Activated effector memory CD4-positive, alpha-beta T cell treated with Interleukin-2 at 50 U/mL for 16 hours (primary cell): ENCODE results near the gene AGXT.
A peak's percentile ranks its signal among the peaks of the same experiment; 100 is the strongest.

Experiments used
- DNase-seq: peaks from one replicate; pipeline ENCODE4 v3.0.0-alpha.2; 2020

Gene AGXT

DNA sequence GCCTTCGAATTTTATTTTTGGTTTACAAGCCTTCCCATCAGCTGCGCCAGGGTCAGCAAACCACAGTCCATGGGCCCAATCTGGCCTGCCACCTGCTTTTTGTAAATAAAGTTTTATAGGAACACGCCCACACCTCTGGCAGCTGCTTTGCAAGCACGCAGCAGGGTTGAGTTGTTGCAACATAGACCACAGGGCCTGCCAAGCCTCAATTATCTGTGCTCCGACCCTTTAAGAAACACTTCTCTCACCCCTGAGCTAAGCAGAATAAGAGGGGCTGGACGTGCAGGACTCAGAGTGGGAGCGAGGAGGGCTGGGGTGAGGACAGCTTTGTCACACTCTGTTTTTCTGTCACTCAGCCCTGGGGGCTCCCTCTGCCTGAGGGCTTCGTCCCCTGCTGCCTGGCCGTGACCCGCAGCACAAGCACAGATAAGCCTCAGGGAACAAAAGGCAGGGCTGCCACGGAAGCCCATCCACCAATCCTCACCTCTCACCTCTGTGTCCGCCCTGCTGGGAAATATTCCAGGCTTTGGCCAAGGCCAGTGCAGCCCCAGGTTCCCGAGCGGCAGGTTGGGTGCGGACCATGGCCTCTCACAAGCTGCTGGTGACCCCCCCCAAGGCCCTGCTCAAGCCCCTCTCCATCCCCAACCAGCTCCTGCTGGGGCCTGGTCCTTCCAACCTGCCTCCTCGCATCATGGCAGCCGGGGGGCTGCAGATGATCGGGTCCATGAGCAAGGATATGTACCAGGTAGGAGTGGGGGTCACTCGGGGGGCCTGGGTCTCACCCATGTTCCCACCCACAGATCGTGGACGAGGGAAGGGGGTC, at the start of gene AGXT:
AGXT (plus strand) TSS at position 539 of the 823 bp plus-strand sequence; CDS start at position 581, 42 bp downstream.
- DNase-seq = no peak

DNA sequence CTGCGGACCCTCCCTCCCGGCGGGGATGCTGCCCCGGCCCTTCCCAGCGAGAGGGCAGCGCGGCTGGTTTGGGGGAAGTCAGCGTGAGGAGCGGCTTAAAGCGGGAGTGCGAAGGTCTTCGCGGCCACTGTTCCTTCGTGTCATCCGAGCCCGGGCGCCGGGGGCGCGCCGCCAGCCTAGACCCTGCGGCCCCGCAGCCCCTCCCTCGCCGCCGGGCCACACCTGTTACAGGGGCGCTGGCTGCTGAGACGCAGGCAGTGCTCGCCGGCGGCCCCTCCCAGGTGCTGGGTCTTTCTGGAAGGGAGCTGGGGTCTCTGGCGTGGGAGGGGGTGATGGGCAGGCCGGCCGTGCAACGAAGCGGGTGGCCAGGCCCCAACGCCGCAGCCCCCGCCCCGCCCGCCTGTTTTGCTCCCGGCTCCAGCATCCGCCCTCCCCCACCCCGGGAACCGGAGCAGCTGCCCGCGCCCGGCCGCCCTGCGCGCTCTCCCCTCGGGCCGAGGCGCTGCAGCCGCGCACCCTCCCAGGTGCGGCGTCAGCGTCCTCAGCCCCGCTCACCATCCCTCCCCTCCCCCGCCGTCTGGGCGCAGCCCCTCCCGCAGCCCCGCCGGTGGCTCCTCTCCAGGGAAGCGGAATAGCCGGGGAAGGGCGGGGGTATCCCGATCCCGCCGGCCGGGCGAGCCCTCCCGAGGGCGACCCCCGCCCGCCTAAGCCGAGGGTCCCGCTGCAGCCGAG, 49.3 kb upstream of the AGXT start:
- DNase-seq = no peak

GRCh38 chr2:240819858-240820606, 48.6 kb upstream of the AGXT start, which contains the start of gene KIF1A:
Gene KIF1A (minus strand): TSS chr2:240820219. CDS start chr2:240797752, 22,467 bp downstream.
- DNase-seq = no peak

- no peak for DNase-seq
Measured at GRCh38 chr2:240820607-240821428, 47.8 kb upstream of the AGXT start.

DNA sequence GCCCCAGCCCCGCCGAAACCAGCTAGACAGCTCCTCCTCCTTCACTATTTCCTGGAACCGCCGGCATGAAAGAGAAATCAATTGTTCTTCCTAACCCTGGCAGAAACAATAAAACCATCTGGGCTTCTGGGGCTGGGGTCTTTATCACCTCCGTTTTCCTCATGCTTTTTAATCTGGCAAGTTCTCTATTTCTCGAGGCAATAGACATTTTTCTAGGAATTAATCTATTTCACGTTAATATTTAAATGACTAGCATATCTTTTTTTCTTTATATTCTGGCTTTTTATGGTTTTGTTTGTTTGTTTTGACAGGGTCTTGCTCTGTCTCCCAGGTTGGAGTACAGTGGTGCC, 47.2 kb upstream of the AGXT start:
- DNase-seq = no peak

DNA sequence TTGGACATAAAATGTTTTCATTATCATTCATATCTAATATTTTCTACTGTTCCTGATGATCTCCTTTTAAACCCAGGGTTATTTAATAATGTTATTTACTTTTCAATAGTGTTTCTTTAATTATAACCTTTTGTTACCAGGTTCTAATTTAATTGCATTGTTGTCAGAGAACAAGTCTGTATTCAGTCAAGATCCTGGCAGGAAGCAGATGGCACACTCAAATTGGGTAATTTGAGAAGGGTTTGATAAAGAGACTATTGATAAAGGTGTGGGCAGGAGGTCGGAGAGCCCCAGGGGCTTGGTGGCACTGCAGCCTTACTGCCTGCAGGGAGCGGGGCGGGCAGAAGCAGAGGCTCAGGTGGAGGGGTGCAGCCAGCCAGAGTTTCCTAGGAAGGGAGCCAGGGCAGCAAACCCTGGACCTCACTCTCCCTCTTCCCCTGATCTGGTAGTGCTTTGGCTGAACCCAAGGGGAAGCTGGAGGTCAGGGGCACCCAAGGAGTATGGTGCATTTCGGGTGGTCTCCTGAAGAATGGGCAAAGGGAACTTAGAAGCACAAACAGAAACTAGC, 46.3 kb upstream of the AGXT start:
- DNase-seq = no peak

DNA sequence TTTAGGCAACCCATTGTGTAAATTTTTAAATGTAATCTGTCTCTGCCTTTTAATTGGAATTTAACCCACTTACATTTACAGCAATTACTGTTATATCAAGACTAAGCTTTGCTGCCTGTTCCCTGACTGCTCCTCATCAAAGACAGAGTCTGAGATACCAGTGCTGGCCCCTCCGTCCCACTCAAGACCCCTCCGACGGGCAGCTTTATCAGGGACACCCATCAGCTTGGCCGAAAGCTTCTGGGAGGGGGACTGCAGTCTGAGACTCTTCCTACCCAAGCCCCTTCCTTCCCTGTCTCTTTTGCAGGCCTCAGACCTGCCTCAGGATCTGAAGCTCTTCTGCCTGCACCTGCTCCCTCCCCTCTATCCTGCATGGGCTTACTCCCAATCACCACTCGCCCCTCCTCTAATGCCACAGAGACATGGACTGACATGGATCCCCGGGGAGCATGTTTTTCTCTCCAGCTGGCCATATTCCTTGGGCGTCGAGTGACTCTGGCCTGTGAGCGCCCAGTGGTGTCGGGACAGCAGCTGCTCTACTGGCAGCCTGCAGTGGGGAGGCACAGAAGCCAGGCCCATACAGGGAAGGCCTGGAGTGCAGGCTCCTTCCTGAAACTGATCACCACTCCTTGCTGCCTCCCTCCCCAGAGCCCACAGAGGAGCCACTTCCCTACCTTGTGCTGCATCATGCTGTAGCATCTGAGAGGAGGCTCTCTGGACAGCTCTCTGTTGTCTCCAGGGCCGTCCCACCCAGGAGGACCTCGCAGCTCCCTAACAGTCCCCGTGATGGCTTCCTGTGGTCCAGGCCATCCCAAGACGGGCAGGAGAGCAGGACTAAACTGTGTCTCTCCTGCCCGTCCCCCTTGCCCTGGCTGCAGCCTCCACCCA, 44.9 kb upstream of the AGXT start:
- DNase-seq = no peak

GRCh38 chr2:240825476-240825875, 43.1 kb upstream of the AGXT start:
- DNase-seq = no peak

- no peak for DNase-seq
Measured at GRCh38 chr2:240831594-240832204, 36.9 kb upstream of the AGXT start.

- DNase-seq = peak; percentile 99
Measured at GRCh38 chr2:240832205-240832727, 36.4 kb upstream of the AGXT start.

DNA sequence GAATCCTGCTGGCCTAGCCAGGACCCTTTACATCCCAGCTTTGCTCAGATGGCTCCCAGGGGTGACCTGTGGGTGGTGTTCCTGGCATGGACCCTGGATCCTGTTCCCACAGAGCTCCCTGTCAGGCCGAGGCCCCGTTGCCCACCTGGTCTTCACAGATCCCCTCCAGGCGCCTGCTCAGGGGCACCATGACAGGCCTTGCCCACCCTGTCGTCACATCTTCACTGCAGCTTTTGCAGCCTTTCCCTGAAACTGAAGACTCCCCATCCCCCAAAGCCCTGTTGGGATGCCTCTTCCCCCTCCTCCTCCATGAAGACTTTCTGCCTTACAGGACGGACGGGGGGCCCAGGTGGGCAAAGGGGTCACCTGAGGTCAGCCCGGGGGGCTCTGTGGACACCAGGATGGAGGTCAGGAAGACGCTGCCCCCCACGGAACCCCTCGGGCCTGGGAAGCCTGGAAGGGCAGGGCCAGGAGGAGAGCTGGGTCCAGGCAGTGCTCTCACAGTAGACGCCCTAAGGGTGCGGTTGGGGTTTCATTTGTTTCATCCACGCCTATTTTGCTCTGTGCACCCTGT, 35.6 kb upstream of the AGXT start:
- DNase-seq = no peak

DNA sequence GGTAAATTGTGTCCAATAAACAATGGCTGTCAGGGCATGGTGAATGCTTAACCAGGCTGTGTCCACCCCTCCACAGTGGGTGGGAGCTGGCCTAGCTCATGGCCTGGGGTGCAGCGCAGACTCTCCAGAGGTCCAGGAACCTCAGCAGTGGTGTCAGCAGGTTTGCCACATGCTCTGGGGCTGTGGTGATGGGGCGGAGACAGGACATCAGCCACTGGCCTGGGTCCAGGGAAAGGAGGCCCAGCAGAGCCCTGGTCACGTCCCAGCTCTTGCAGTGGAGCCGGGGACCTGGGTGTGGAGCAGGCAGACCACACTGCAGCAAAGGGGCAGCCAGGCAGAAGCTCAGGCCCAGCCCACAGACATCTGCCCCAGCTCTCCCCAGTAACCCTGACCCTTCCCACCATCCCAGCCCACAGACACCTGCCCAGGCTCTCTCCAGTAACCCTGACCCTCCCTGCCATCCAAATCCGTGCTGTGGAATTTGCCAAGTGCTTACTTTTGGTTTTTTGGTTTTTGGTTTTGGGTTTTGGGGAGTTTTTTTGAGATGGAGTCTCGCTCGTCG, 34.8 kb upstream of the AGXT start:
- DNase-seq = no peak

- no peak for DNase-seq
Measured at GRCh38 chr2:240834377-240834975, 34.1 kb upstream of the AGXT start.

- DNase-seq = no peak
Measured at GRCh38 chr2:240835528-240835927, 33.1 kb upstream of the AGXT start.

- no peak for DNase-seq
Measured at GRCh38 chr2:240836781-240837467, 31.7 kb upstream of the AGXT start.

GRCh38 chr2:240837621-240838020, 31.0 kb upstream of the AGXT start:
- DNase-seq = no peak

DNA sequence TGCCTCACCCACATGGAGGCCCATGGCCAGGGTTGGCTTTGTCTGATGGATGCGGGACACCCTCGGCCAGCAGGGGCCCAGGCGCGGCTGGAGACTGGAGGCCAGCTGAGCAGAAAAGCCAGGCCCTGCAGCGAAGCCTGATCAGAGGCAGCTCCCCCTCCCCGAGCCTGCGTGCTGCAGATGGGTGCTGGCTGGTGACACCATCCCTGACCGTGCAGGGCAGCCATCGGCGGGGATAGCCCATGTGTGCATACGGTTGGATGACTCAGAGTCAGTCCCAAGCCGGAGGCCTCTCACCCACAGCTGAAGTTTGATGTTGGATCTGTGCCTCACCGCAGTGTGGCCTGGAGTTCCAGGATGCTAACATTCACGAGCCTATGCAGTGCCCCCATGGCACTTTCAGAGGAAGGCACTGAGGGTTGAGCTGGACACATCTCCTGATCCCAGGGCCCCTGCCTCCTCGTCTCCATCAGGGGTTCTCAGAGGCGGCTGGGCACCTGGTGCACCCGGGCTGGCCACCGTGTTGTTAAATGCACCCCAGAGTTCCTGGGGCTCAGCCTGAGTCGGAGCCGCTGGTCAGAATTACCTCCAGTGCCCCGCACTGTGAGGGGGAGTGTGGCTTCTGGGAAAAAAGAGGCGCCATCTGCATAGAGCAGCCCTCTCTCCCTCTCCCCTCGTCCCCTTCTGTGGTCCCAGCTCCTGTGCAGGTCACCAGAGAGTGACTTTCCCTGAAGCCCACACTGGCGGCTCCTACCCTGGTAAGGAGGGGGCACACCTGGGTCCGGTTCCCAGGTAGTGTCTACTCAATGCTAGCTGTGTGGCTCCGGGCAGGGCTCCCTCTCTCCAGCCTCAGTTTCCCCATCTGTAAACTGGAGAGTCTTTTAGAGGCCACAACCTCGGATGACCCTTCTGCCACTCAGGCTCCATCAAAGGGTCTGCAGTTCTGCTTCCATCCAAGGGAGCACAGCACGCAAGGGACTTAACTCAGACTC, 29.2 kb upstream of the AGXT start:
- no peak for DNase-seq
